Bone marrow (tissue), 2 donors: ENCODE results near the gene P4HB.

ENCODE experiments used
- DNase-seq, 2 donors: peaks; one replicate each; lab custom pipeline; 2025; lab: John Stamatoyannopoulos, UW

P4HB gene

GRCh38 chr17:81831563-81831956, 28.8 kb downstream of the P4HB start:
- DNase-seq = no peak

DNA sequence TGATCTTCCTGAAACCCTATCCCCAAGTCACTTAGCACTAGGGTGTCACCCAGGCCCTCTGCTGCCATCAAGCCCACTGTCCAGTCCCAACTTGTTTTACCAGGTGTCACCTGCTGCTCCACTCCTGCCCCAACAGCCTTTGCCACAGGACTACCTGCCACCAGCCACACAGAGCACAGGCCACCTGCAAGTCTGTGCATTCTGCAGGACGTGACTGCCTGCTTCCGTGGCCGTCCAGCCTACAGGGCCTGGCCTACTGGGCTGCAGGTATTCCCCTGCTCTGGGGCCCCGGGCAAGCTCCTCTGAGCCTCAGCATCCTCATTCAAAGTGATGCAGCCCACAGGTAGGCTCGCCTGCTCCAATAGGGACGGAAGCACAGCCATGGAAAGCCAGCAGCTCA, 30.5 kb downstream of the P4HB start:
- no peak for DNase-seq

GRCh38 chr17:81828656-81829055, 31.7 kb downstream of the P4HB start:
- no peak for DNase-seq

DNA sequence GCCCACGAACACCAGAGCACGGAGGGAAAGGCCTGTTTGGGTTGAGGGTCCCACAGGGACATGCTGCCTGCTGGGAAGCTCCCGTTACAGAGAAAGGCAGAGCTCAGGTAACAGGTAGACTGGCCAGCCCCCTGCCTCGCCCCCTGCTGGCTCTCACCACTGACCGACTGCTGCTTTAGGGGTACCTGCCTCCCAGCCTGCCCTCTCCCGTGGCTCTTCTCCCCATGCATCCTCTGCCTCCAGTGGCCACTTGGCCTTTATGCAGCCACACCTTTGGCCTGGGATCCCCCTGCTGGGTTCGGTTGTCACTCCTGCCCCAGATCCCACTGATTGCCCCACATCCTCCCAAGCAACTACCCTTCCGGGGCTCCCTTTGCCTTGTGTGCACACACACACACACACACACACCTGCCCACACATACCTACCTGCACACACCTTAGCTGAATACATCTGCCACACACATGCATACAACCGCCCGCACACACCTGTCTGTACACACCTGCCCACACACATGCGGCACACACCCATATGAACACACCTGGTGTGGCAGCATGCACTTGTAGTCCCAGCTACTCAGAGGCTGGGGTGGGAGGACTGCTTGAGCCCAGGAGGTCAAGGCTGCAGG, 34.4 kb downstream of the P4HB start:
- DNase-seq = no peak

- no peak for DNase-seq
Observed at GRCh38 chr17:81824595-81824994, 35.7 kb downstream of the P4HB start.

DNA sequence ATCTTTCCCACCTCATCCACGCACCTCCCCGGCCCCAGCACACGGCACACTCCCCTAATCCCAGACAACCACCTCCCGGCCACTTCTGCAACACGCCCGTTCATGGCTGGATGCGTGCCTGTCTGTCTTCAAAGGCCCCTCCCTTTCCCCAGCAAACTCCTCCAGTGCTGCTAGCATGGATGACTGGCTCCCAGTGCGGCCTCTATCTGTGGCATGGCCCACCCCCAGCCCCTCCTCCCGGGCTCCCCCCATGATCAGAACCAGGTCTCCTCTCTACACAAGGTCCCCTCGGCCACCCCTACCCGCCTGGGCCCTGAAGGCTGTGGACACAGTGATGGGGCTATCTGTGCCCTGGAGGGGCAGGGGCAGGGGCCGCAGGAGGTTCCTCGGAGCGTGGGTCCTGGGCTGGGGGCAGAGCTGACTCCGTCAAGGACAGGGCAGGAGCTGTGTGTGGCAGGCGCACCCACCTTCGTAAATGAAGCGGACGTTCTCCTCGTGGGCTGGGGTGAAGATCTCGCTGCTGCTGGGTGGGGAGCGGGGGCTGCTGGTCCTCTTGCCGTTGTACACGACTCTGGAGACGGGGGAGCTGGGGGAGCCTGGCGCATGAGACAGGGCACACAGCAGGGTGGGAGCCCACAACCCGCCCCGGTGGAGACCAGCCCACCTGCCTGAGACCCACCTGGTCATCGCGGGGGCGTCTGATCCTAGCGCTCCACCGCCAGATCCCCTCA, 36.4 kb downstream of the P4HB start:
- DNase-seq = no peak

DNA sequence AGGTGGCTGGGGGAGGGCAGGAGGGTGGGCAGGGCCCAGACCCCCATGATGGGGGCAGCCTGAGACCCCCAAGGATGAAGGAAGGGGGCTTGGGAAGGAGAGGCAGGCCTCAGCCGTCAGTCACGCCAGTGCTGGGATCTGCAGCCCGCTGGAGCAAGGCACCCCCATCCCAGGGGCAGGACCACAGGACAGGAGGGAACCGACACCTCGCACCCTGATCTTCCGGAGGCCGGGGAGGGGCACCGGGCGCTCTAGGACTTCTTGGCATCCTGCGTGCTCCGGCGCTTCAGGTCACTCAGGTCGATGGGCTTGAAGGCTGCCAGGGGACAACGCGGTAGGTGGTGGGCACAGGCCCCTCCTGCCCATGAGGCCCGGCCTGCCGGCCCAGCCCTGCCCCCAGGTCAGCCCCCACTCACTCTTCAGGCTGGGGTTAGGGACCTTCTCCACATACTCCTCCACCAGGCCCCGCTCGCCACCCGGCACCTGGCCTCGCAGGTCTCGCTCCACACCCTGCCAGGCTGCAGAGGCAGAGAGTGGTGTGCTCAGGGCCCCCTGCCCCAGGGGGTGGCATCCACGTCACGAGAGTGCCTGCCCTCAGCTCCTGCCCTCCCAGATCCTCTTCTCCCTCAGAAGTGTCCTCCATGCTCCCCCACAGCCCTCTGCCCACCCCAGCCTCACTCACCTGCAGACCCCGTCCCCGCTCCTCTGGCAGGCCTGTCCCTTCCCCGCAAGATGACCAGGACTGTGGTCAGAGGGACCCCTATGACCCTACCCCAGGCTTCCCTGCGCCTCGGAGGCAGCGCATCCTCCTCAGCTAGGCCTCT, 37.1 kb downstream of the P4HB start:
- DNase-seq = no peak

- DNase-seq = no peak
Observed at GRCh38 chr17:81822312-81822637, 38.1 kb downstream of the P4HB start.

DNA sequence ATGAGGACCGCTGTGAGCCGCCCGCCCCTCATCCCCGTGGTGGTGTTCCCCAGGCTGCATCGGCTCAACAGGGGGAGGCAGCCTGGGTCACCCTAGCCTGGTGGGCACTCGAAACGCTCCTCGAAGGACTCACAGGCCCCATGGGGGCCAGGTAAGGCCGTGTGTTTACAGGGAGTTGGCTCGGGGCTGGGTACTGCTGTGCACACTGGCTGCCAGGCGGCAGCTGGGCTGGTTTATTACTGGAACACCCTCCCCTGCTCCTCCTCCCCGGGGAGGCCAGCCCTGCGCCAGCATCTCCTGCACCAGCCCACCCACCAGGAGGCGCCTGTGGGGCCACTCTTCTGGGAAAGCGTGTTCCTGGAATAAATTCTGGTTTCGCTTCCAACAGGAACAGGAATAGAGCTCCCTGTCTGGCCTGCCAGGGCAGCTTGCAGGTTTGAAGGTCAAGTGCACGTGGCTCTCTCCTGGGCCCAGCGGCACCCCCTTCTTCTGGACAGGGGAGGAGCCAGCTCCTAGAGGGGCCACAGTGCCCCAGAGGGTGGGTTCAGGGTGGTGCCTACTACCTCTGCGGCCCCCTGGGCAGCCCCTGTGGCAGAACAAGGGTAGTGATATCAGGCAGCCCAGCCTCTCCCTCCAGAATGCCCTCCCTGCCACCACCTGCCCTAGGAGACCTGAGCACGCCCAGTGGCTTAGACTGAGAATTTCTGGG, 38.6 kb downstream of the P4HB start:
- DNase-seq = peak in 1 of 2 donors; percentile 34

DNA sequence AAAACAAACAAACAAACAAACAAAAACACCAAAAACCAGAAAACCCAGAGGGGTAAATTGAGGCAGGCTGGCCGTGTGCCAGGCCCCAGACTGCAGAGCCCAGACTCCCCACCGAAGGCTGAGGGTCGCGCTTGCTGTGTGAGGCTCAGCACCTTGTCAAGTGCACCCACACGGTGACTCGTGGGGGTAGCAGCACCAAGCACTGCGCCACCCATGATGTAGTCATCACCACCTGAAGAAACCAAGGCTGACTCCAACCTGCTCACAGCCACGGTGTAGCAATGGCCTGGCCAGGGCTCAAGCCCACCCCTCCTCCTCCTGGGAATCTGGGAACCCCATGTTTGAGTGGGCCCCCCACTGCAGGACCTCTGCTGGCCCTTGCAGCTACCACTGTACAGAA, 39.2 kb downstream of the P4HB start:
- no peak for DNase-seq

GRCh38 chr17:81819708-81820107, 40.6 kb downstream of the P4HB start:
- no peak for DNase-seq

DNA sequence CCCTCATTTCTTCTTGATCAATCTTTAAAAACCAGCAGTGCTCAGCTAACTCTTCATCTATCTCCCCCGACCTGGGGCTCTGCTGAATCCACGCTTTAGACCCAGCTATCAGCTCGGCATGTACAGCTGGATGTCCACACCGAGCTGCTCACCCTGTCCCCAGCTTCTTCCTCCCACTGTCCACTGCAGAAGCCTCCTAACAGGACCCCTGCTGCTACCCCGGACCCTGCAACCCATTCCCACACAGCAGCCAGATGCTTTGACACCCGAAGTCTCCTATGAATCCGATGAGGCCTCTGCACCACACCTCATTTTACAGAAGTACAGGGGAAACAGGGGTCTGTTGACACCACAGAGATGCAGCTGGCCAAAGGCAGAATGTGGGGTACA, 42.6 kb downstream of the P4HB start:
- no peak for DNase-seq

DNA sequence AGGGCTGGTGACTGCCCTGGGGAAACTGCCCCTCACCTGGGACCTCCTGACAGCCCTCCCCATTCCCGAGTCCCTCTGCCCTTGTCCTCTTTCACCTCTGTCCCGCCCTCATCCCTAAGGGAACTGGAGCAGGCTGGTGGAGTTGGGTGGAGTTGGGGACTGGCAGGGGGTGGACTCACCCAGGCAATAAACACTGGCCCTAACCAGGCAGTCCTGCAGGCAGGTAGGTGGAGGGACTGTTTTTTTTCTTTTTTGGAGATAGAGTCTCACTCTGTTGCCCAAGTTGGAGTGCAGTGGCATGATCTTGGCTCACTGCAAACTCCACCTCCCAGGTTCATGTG, 44.7 kb downstream of the P4HB start:
- DNase-seq = no peak

DNA sequence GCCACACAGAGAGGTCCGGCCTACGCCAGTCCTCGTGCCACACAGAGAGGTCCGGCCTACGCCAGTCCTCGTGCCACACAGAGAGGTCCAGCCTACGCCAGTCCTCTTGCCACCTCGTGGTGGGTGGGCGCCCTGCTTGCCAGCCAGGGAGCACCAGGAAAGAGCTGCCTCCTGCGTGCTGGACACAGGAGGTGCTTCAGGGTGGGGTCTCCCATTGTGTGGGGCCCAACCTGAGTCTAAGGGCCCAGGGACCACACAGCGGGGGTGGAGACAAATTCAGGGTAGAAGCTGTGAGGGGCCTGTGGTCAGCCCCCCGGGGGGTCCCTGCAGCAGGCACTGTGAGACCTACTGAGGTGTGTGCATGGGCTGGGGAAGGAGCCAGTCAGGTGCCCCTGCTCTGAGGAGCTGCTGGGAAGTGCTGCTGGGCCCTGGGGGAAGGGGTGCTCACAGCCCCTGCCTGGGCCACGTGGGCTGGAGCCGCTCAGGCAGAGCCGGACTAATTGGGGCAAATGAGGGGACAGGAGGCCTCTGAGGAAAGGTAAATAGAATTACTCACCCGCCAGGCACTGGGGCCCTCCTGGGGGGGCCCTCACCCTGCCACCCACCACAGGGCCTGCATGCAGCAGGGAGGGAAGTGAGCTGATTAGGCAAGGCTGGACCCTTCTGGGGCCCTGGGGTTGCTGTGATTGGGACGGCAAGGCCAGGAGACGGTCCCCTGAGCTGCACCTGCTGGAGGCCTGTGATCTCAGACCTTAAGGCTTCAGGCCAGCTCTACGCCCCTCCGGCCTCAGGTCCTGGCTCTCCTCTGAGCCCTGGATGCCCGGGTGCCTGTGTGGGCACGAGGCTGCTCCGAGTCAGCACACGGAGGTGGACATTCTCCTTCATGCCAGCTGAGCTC, 45.3 kb downstream of the P4HB start:
- no peak for DNase-seq

DNA sequence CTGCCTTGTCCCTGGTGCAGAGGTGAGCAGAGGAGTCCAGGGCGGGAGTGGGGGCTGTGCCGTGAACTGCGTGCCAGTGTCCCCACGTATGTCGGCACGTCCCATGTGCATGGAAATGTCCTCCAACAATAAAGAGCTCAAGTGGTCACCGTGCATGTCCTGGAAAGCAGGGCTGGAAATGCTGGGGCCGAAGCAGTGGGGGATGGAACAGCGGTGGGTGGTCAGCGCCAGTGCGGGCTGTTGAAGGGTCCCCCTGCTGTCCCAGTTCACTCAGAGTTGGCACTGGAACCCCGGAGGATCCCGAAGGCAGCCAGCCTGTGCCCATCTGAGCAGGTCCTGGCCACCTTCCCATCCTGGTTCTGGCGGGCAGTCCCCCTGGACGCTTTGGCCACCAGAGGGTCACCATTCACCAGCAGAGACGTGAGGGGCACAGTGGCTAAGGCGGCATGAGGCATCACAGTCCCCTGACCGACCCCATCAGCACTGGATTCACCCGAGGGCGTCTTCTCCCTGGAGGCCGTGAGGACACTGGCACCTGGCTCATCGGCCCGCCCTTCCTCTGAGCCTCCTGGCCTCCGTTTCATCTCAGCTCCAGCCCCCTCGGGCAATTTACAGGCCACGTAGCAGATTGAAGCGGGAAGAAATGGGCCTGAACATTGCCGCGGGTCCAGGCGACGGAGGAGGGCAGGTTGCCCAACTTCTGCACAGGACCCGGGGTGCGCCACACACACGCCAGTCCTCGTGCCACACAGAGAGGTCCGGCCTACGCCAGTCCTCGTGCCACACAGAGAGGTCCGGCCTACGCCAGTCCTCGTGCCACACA, 46.3 kb downstream of the P4HB start:
- DNase-seq = no peak

- DNase-seq = no peak
Observed at GRCh38 chr17:81813371-81813684, 47.0 kb downstream of the P4HB start.

GRCh38 chr17:81812571-81813370, 47.6 kb downstream of the P4HB start:
- no peak for DNase-seq

- DNase-seq = no peak
Observed at GRCh38 chr17:81811705-81812570, 48.4 kb downstream of the P4HB start.
